GM18498 (cell line): ENCODE data around the gene SCN7A.
"Not testable (repeated sequence)": the region's sequence is repeated elsewhere in the genome, so short reads cannot be mapped to it uniquely, and the experiment has no call there.

Experiments
- ATAC-seq: cut with Tn5 transposase; IDR thresholded peaks from one replicate; pipeline ENCODE4 v1.9.1; 2021; ENCODE audit warnings: mild to moderate bottlenecking, moderate library complexity; ENCODE audit not compliant: unreplicated experiment

Gene SCN7A

GRCh38 chr2:166455823-166456222, 38.2 kb downstream of the SCN7A start:
- not testable (repeated sequence) for ATAC-seq

GRCh38 chr2:166454006-166454595, 39.9 kb downstream of the SCN7A start:
- ATAC-seq, result no peak

- ATAC-seq, result no peak
Observed at GRCh38 chr2:166451468-166451867, 42.6 kb downstream of the SCN7A start.

GRCh38 chr2:166449439-166449838, 44.6 kb downstream of the SCN7A start:
- ATAC-seq, result peak; percentile 73

GRCh38 chr2:166448106-166448505, 45.9 kb downstream of the SCN7A start:
- no peak for ATAC-seq

GRCh38 chr2:166444306-166444705, 49.7 kb downstream of the SCN7A start:
- ATAC-seq, result no peak

- ATAC-seq, result no peak
Observed at GRCh38 chr2:166440313-166440712, 53.7 kb downstream of the SCN7A start.

GRCh38 chr2:166439078-166439477, 55.0 kb downstream of the SCN7A start:
- ATAC-seq, result no peak

GRCh38 chr2:166436976-166437375, 57.1 kb downstream of the SCN7A start:
- ATAC-seq, result no peak

- ATAC-seq, result no peak
Observed at GRCh38 chr2:166436189-166436588, 57.9 kb downstream of the SCN7A start.

- ATAC-seq, result no peak
Observed at GRCh38 chr2:166434491-166434890, 59.6 kb downstream of the SCN7A start.

GRCh38 chr2:166433457-166433856, 60.6 kb downstream of the SCN7A start:
- no peak for ATAC-seq

GRCh38 chr2:166432331-166432730, 61.7 kb downstream of the SCN7A start:
- no peak for ATAC-seq

- ATAC-seq, result no peak
Observed at GRCh38 chr2:166424841-166425240, 69.2 kb downstream of the SCN7A start.

- ATAC-seq, result no peak
Observed at GRCh38 chr2:166419616-166419934, 74.5 kb downstream of the SCN7A start.

- ATAC-seq, result no peak
Observed at GRCh38 chr2:166418853-166419615, 75.0 kb downstream of the SCN7A start.

- ATAC-seq, result peak; percentile 46
Observed at GRCh38 chr2:166417669-166418068, 76.4 kb downstream of the SCN7A start.

GRCh38 chr2:166413255-166413654, 80.8 kb downstream of the SCN7A start:
- ATAC-seq, result no peak

- no peak for ATAC-seq
Observed at GRCh38 chr2:166411473-166412230, 82.4 kb downstream of the SCN7A start.

GRCh38 chr2:166410828-166411472, 83.1 kb downstream of the SCN7A start:
- no peak for ATAC-seq

GRCh38 chr2:166407746-166408145, 86.3 kb downstream of the SCN7A start:
- not testable (repeated sequence) for ATAC-seq

- no peak for ATAC-seq
Observed at GRCh38 chr2:166406374-166406773, 87.7 kb downstream of the SCN7A start.
